HCT116 (cell line): ENCODE measurements around the gene ERVH48-1. TPM values are rescaled to one million over a fixed set of nuclear protein-coding genes. Genes with fewer than 3 reads are reported as not detected.

Experiments used
- ATAC-seq: fragments of 200-7000 bp; cut with Tn5 transposase; 2 replicates; pipeline ENCODE4 v1.9.1; 2020; ENCODE audit warnings: mild to moderate bottlenecking, moderate library complexity
- BruUV-seq: library from RNA; stranded (reverse); fragments of 400-500 nt; replicated peaks from 2 replicates; lab custom pipeline; 2021; lab: Mats Ljungman, UMichigan
- CTCF ChIA-PET: fragments of 300-600 bp; sonication (Branson Sonifier 250); formaldehyde crosslinking; loops from one replicate; lab custom pipeline; 2021; ENCODE audit warnings: antibody characterized with exemption; lab: Charles Lee
- POLR2A ChIA-PET: fragments of 300-600, 350-600 bp; sonication (Branson Sonifier 250); formaldehyde crosslinking; loops from one replicate; lab custom pipeline; 2021; ENCODE audit warnings: antibody characterized with exemption; lab: Charles Lee
- RAD21 ChIA-PET, 2 experiments: fragments of 300-600 bp; sonication (Branson Sonifier 250); formaldehyde crosslinking; loops; one replicate each; lab custom pipeline; 2023; ENCODE audit warnings: low total read pairs in 2 of 2; ENCODE audit not compliant: uncharacterized antibody in 2 of 2, unreplicated experiment in 2 of 2, low non-redundant PET in 1 of 2; lab: Charles Lee
- DNase-seq: peaks from one replicate; pipeline ENCODE4 v3.0.0-alpha.2; 2010; ENCODE audit warnings: low read depth, low spot score
- H2AFZ ChIP-seq: fragments of 200-600 bp; shearing (Covaris generic), sonication (generic); 2 replicates; pipeline ENCODE4 v1.6.1; 2017; ENCODE audit warnings: low read depth, mixed run types, mixed read lengths, antibody characterized with exemption, low read length; ENCODE audit not compliant: poor library complexity, severe bottlenecking
- H3K27ac ChIP-seq: 2 replicates; pipeline ENCODE4 v1.5.1; 2012; ENCODE audit warnings: low read depth, low read length
- H3K27me3 ChIP-seq: fragments of 200-600 bp; sonication (generic); 2 replicates; pipeline ENCODE4 v1.6.1; 2016; ENCODE audit warnings: mixed run types, low read length, mixed read lengths; ENCODE audit not compliant: insufficient read depth
- H3K36me3 ChIP-seq, 2 experiments: fragments of 200-500 bp in 1 of 2; fragments of 200-600 bp in 1 of 2; sonication (Bioruptor generic) in 1 of 2; sonication (generic) in 1 of 2; 2 replicates each; pipeline versions ENCODE4 v1.5.1 to v1.6.1; 2014 to 2016; ENCODE audit warnings: low read length in 2 of 2, inconsistent platforms in 1 of 2, mixed read lengths in 1 of 2, mixed run types in 1 of 2; ENCODE audit not compliant: insufficient read depth in 2 of 2, control insufficient read depth in 1 of 2
- H3K4me1 ChIP-seq, 2 experiments: fragments of 200-600 bp in 1 of 2; sonication (generic) in 1 of 2; 2 replicates each; pipeline versions ENCODE4 v1.5.1 to v1.6.1; 2012 to 2017; ENCODE audit warnings: low read length in 2 of 2, inconsistent platforms in 1 of 2, mild to moderate bottlenecking in 1 of 2, mixed read lengths in 1 of 2, mixed run types in 1 of 2, moderate library complexity in 1 of 2; ENCODE audit not compliant: insufficient read depth in 2 of 2, control insufficient read depth in 1 of 2
- H3K4me2 ChIP-seq: fragments of 200-600 bp; sonication (generic); 2 replicates; pipeline ENCODE4 v1.6.1; 2017; ENCODE audit warnings: mixed run types, low read length, mixed read lengths
- H3K4me3 ChIP-seq, 2 experiments: fragments of 200-600 bp in 1 of 2; sonication (generic) in 1 of 2; replicated peaks in 1 of 2; 2 replicates each; pipeline ENCODE4 v1.5.1; 2011 to 2016; ENCODE audit warnings: low read length in 2 of 2, control low read depth in 1 of 2, low read depth in 1 of 2, mild to moderate bottlenecking in 1 of 2, mixed read lengths in 1 of 2, mixed run types in 1 of 2
- H3K79me2 ChIP-seq: fragments of 200-600 bp; sonication (generic); 2 replicates; pipeline ENCODE4 v1.6.1; 2017; ENCODE audit warnings: mild to moderate bottlenecking, mixed run types, low read length, moderate library complexity, mixed read lengths; ENCODE audit not compliant: insufficient read depth
- H3K9ac ChIP-seq: fragments of 200-600 bp; sonication (generic); 2 replicates; pipeline ENCODE4 v1.6.1; 2016; ENCODE audit warnings: low read length, mixed read lengths
- H3K9me2 ChIP-seq: fragments of 200-600 bp; sonication (generic), shearing (Covaris generic); 2 replicates; pipeline ENCODE4 v1.6.1; 2017; ENCODE audit warnings: mixed run types, mild to moderate bottlenecking, moderate library complexity; ENCODE audit not compliant: insufficient read depth
- H3K9me3 ChIP-seq, 2 experiments: fragments of 200-500 bp in 1 of 2; fragments of 200-600 bp in 1 of 2; sonication (Bioruptor generic) in 1 of 2; sonication (generic) in 1 of 2; 2 replicates each; pipeline ENCODE4 v1.6.1; 2014 to 2017; ENCODE audit warnings: low read length in 2 of 2, mixed read lengths in 2 of 2, inconsistent platforms in 1 of 2, low read depth in 1 of 2, mild to moderate bottlenecking in 1 of 2, mixed run types in 1 of 2, moderate library complexity in 1 of 2; ENCODE audit not compliant: control insufficient read depth in 1 of 2, insufficient read depth in 1 of 2
- H4K20me1 ChIP-seq: fragments of 200-600 bp; sonication (generic), shearing (Covaris generic); 2 replicates; pipeline ENCODE4 v1.6.1; 2017; ENCODE audit warnings: mixed run types, mild to moderate bottlenecking, moderate library complexity; ENCODE audit not compliant: insufficient read depth
- CBX3 ChIP-seq: IDR thresholded peaks from 2 replicates; pipeline ENCODE4 v1.6.1; 2012; ENCODE audit warnings: low read depth
- CEBPB ChIP-seq: IDR thresholded peaks from 2 replicates; pipeline ENCODE4 v1.6.1; 2012; ENCODE audit warnings: low read depth
- FOSL1 ChIP-seq: IDR thresholded peaks from 2 replicates; pipeline ENCODE4 v1.6.1; 2012; ENCODE audit warnings: low read depth
- POLR2AphosphoS5 ChIP-seq: IDR thresholded peaks from 2 replicates; pipeline ENCODE4 v1.6.1; 2011; ENCODE audit warnings: mild to moderate bottlenecking, low read depth, low read length, moderate library complexity
- SIN3A ChIP-seq: IDR thresholded peaks from 2 replicates; pipeline ENCODE4 v1.6.1; 2012; ENCODE audit warnings: low read depth
- SP1 ChIP-seq: IDR thresholded peaks from 2 replicates; pipeline ENCODE4 v1.6.1; 2012; ENCODE audit warnings: low read depth
- SRF ChIP-seq: IDR thresholded peaks from 2 replicates; pipeline ENCODE4 v1.6.1; 2012; ENCODE audit warnings: low read depth
- ZNF274 ChIP-seq: fragments of 200-500 bp; sonication (Bioruptor generic); IDR thresholded peaks from 2 replicates; pipeline ENCODE4 v1.6.1; 2014; ENCODE audit warnings: mild to moderate bottlenecking, low read depth, low read length, inconsistent platforms
- intact Hi-C: fragments of 100-400 bp; cut with micrococcal nuclease; formaldehyde crosslinking; loops from 2 replicates; pipeline ENCODE4 v1.10.0; 2022
- total RNA-seq: library from RNA; stranded (reverse); gene quantifications from one replicate; pipeline ENCODE4 v1.2.1, GENCODE V29; 2021; ENCODE audit not compliant: unreplicated experiment
- TF ChIP-seq, protein P1 (sequence below): IDR thresholded peaks from 2 replicates; pipeline ENCODE4 v1.6.1; 2012; ENCODE audit warnings: low read depth
- TF ChIP-seq, protein P2 (sequence below): IDR thresholded peaks from 2 replicates; pipeline ENCODE4 v1.6.1; 2012
- TF ChIP-seq, protein P3 (sequence below): IDR thresholded peaks from 2 replicates; pipeline ENCODE4 v1.6.1; 2012

The ERVH48-1 gene
- total RNA-seq, 1 experiment from 2014 or later: not detected

DNA sequence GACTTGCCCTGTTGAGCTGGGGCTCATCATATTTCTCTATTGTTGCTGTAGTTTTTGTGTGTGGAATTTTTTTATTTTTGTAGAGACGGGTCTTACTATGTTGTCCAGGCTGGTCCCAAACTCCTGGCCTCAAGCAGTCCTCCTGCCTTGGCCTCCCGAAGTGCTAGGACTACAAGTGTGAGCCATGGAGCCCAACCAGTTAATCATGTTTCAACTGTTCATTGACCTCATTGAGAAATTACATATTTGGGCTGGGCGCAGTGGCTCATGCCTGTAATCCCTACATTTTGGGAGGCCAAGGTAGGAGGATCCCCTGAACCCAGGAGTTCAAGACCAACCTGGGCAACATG, 39.8 kb upstream of the ERVH48-1 start:
- Histone ChIP-seq H3K27me3 (no peaks in the 10 kb centered on the region), H3K9me3 (no peaks in the 10 kb centered on the region), H3K9ac (no peak overlapping the region), H3K4me3 (no peak overlapping the region), H3K36me3 (no peaks in the 10 kb centered on the region), H3K4me1 (no peaks in the 10 kb centered on the region), H3K79me2 (no peaks in the 10 kb centered on the region), H3K9me2 (no peaks in the 10 kb centered on the region), H3K4me2 (no peak overlapping the region), H2AFZ (no peak overlapping the region), H4K20me1 (no peaks in the 10 kb centered on the region), H3K27ac (no peak overlapping the region)
- ChIA-PET POLR2A (no interaction called here), CTCF (no interaction called here), RAD21 (no interaction called here)
- ATAC-seq (no peak), DNase-seq (no peak)
- TF ChIP-seq FOSL1 (no peak), CEBPB (no peak), POLR2AphosphoS5 (no peak), SP1 (no peak), CBX3 (no peak), ZNF274 (no peak), SIN3A (no peak), SRF (no peak)
- TF ChIP-seq, protein P1, sequence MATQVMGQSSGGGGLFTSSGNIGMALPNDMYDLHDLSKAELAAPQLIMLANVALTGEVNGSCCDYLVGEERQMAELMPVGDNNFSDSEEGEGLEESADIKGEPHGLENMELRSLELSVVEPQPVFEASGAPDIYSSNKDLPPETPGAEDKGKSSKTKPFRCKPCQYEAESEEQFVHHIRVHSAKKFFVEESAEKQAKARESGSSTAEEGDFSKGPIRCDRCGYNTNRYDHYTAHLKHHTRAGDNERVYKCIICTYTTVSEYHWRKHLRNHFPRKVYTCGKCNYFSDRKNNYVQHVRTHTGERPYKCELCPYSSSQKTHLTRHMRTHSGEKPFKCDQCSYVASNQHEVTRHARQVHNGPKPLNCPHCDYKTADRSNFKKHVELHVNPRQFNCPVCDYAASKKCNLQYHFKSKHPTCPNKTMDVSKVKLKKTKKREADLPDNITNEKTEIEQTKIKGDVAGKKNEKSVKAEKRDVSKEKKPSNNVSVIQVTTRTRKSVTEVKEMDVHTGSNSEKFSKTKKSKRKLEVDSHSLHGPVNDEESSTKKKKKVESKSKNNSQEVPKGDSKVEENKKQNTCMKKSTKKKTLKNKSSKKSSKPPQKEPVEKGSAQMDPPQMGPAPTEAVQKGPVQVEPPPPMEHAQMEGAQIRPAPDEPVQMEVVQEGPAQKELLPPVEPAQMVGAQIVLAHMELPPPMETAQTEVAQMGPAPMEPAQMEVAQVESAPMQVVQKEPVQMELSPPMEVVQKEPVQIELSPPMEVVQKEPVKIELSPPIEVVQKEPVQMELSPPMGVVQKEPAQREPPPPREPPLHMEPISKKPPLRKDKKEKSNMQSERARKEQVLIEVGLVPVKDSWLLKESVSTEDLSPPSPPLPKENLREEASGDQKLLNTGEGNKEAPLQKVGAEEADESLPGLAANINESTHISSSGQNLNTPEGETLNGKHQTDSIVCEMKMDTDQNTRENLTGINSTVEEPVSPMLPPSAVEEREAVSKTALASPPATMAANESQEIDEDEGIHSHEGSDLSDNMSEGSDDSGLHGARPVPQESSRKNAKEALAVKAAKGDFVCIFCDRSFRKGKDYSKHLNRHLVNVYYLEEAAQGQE: no peak
- TF ChIP-seq, protein P2, sequence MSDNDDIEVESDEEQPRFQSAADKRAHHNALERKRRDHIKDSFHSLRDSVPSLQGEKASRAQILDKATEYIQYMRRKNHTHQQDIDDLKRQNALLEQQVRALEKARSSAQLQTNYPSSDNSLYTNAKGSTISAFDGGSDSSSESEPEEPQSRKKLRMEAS: no peak
- TF ChIP-seq, protein P3, sequence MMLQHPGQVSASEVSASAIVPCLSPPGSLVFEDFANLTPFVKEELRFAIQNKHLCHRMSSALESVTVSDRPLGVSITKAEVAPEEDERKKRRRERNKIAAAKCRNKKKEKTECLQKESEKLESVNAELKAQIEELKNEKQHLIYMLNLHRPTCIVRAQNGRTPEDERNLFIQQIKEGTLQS: no peak
- no TSS peak for BruUV-seq
- intact Hi-C loops: no loop called here
